PFSK-1 (cell line): Measurements from ENCODE around the gene EML1.

Source experiments
- FOXP2 ChIP-seq: optimal IDR thresholded peaks from 2 replicates; pipeline ENCODE3; 2011; ENCODE audit warnings: borderline replicate concordance, control low read depth, inconsistent platforms; ENCODE audit not compliant: insufficient read depth; ENCODE audit errors: extremely low read length, extremely low read depth
- POLR2AphosphoS5 ChIP-seq: IDR thresholded peaks from 2 replicates; pipeline ENCODE4 v1.6.1; 2012; ENCODE audit warnings: low read depth, mild to moderate bottlenecking, control low read depth, low read length, moderate library complexity
- SIN3A ChIP-seq: IDR thresholded peaks from 2 replicates; pipeline ENCODE4 v1.6.1; 2012; ENCODE audit warnings: mild to moderate bottlenecking, low read length, moderate library complexity, borderline replicate concordance; ENCODE audit not compliant: insufficient read depth
- TAF1 ChIP-seq: IDR thresholded peaks from 2 replicates; pipeline ENCODE4 v1.6.1; 2012; ENCODE audit warnings: low read length, control low read depth, borderline replicate concordance; ENCODE audit not compliant: insufficient read depth
- TF ChIP-seq, protein P1 (sequence below), 2 experiments: IDR thresholded peaks; 2 replicates each; pipeline versions ENCODE4 v1.6.1 to v1.8.0; 2011 to 2012; ENCODE audit warnings: low read depth in 2 of 2, low read length in 2 of 2, control low read depth in 1 of 2, inconsistent platforms in 1 of 2, mild to moderate bottlenecking in 1 of 2, moderate library complexity in 1 of 2; ENCODE audit not compliant: insufficient read depth in 1 of 2

The EML1 gene

DNA sequence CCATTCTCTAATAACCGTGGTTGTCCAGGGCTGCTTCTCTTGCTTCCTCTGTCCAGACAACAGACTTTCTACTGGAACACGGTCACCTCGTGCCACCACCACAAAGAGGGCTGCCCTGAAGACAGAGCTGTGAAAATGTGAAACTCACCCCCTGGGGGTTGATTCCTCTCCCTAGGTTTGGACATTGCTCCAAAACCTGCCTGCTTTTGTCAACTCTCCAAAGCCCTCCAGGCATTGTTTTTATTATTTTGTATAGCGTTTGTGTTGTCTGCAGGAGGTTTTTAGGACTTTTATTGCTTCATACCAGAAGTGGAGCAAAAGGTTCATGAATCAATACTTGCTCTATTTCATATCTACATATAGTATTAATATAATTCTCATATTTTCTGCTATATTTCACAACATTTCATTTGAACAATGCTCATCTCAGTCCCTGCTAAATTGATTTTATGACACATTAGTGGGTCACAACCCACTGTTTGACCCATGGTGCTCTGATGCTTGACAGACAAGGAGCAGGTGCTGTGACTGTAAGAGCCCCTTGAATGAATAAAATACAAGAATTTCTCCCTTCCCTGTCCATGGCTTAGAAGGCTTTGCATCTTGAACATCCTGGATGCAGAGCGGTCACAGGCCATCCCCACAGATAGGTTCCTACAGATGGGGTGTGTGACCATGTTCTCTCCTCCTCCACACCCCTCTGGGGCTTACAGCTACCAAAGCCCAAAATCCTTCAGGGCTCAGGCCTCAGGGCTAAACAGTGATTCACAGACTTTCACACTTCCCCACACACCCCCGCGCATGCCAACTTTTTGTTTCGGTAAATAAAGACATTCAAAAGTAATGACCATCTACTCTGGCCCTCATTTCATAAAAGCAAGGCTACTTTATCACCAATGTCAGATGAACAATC, 20.6 kb upstream of the EML1 start:
- TF ChIP-seq SIN3A (no peak), POLR2AphosphoS5 (no peak), TAF1 (no peak), FOXP2 (no peak)
- TF ChIP-seq, protein P1, sequence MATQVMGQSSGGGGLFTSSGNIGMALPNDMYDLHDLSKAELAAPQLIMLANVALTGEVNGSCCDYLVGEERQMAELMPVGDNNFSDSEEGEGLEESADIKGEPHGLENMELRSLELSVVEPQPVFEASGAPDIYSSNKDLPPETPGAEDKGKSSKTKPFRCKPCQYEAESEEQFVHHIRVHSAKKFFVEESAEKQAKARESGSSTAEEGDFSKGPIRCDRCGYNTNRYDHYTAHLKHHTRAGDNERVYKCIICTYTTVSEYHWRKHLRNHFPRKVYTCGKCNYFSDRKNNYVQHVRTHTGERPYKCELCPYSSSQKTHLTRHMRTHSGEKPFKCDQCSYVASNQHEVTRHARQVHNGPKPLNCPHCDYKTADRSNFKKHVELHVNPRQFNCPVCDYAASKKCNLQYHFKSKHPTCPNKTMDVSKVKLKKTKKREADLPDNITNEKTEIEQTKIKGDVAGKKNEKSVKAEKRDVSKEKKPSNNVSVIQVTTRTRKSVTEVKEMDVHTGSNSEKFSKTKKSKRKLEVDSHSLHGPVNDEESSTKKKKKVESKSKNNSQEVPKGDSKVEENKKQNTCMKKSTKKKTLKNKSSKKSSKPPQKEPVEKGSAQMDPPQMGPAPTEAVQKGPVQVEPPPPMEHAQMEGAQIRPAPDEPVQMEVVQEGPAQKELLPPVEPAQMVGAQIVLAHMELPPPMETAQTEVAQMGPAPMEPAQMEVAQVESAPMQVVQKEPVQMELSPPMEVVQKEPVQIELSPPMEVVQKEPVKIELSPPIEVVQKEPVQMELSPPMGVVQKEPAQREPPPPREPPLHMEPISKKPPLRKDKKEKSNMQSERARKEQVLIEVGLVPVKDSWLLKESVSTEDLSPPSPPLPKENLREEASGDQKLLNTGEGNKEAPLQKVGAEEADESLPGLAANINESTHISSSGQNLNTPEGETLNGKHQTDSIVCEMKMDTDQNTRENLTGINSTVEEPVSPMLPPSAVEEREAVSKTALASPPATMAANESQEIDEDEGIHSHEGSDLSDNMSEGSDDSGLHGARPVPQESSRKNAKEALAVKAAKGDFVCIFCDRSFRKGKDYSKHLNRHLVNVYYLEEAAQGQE (IDR thresholded peaks at IDR 0.05; ENCODE audit: insufficient read depth in 1 of 2, low read depth in 2 of 2, low read length in 2 of 2) = no peak

GRCh38 chr14:99773521-99774497, 19.4 kb upstream of the EML1 start:
- TF ChIP-seq TAF1 (no peak), SIN3A (no peak), POLR2AphosphoS5 (no peak), FOXP2 (no peak)
- TF ChIP-seq, protein P1 (IDR thresholded peaks at IDR 0.05; ENCODE audit: insufficient read depth in 1 of 2, low read depth in 2 of 2, low read length in 2 of 2) = no peak

DNA sequence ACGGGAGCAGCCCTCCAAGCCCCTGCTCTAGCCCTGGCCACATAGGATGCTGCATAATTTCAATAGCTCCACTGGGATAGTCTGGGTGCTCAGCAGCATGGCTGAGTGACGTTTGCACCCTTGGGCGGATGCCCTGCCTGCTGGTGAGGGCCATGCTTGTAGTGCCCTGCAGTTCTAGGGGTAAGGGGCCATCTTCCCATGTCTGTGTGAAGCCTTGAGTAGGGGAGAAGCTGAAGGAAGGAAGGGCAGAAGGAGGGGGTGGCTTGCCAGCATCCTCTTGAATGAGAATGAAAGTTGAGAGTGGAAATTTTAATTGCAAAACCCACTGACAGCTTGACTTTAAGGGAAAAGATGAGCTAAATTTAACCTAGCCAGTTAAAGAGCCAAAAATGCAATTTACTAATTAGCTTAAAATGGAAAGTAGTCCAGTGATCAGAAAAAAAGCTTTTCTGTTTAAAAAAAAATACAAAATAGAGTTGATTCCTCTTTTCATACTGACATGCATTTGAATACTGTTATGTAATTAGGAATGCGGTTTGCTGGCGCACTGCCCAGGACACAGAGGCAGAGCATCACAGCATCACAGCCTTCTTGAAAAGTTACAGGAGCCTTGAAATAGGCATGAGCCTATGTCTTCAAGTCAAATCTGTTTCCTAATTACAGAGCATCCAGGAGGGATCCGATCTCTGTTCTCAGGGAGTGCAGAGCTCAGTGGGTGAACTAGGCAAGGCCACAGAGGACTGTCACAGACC, 18.5 kb upstream of the EML1 start:
- no peak for TF ChIP-seq POLR2AphosphoS5
- no peak for TF ChIP-seq TAF1
- TF ChIP-seq, protein P1 (IDR thresholded peaks at IDR 0.05; ENCODE audit: insufficient read depth in 1 of 2, low read depth in 2 of 2, low read length in 2 of 2) = no peak
- no peak for TF ChIP-seq SIN3A
- TF ChIP-seq FOXP2 = no peak

GRCh38 chr14:99775351-99775750, 17.9 kb upstream of the EML1 start:
- TF ChIP-seq FOXP2 (no peak), TAF1 (no peak), POLR2AphosphoS5 (no peak), SIN3A (no peak)
- TF ChIP-seq, protein P1 (IDR thresholded peaks at IDR 0.05; ENCODE audit: insufficient read depth in 1 of 2, low read depth in 2 of 2, low read length in 2 of 2) = no peak
